HG03135 (cell line): Measurements from ENCODE around the gene AGPAT4.

ENCODE experiments used
- ATAC-seq: cut with Tn5 transposase; IDR thresholded peaks from one replicate; pipeline ENCODE4 v1.9.1; 2021; ENCODE audit warnings: mild to moderate bottlenecking, moderate library complexity; ENCODE audit not compliant: unreplicated experiment

The AGPAT4 gene

DNA sequence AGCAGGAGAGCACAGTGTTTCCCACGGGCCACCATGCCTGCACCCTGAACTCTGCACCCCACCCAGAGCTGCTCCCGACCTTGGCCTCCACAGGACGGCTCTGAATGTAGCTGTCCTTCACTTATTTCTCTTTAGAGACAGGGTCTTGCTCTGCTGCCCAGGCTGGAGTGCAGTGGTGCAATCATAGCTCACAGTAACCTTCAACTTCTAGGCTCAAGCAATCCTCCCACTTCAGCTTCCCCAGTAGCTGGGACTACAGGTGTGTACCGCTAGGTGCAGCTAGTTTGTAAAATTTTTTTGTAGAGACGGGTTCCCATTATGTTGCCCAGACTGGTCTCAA is 130.9 kb downstream of the AGPAT4 start:
- no peak for ATAC-seq

- ATAC-seq: no peak
Measured at GRCh38 chr6:161141173-161141572, 132.7 kb downstream of the AGPAT4 start.

DNA sequence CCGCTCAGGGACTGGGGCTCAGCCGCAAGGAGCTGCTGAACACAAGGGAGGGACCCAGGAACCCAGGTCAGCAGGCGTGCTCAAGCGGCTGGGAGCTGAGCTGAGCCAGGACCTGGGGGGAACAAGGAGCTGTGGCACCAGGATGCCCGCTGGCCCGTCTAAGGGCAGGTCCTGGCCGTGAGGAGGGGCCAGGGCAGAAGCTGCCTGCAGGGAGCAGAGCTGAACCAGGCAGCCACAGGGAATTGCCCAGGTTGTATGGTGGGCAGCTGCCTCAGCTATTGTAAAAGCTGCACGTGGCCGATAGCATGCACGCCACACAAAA is 133.3 kb downstream of the AGPAT4 start:
- no peak for ATAC-seq

DNA sequence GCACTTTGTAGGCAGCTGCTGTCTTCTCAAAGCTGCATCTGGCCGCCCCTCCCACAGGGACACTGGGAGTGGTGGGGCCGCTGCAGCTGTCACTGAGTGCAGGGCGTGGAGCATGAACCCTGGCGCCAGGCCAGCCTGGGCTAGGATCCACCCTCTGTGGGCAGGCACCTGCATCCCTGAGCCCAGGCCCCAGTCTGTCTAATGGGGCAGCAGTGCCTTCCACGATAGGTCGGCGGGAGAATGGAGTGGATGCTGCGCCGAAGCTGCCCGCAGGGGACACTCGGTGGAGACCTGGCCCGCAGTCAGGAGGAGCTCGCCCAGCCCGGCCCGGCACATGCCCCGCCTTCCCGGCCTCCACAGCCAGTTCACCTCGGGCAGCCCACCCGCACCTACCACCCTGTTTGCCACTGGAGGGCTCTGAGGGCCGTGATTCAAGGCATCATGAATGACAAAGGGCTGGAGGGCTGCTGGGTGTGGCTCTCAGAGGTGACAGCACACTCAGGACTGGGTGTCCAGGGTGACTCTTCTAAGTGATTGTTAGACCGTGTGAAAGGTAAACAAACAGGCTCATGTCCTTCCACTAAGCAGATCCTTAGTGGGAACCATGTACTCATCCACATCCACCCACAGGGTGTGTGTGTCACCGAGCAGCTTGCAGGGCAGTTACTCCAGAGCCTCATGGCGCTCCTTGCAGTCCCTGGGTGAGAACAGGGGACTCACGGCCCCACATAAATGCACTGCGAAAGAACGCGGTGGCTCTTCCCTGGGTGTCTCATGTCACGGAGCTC is 133.9 kb downstream of the AGPAT4 start:
- ATAC-seq: no peak

GRCh38 chr6:161139304-161139765 is 134.5 kb downstream of the AGPAT4 start:
- no peak for ATAC-seq

GRCh38 chr6:161138543-161139303 is 135.1 kb downstream of the AGPAT4 start:
- no peak for ATAC-seq

DNA sequence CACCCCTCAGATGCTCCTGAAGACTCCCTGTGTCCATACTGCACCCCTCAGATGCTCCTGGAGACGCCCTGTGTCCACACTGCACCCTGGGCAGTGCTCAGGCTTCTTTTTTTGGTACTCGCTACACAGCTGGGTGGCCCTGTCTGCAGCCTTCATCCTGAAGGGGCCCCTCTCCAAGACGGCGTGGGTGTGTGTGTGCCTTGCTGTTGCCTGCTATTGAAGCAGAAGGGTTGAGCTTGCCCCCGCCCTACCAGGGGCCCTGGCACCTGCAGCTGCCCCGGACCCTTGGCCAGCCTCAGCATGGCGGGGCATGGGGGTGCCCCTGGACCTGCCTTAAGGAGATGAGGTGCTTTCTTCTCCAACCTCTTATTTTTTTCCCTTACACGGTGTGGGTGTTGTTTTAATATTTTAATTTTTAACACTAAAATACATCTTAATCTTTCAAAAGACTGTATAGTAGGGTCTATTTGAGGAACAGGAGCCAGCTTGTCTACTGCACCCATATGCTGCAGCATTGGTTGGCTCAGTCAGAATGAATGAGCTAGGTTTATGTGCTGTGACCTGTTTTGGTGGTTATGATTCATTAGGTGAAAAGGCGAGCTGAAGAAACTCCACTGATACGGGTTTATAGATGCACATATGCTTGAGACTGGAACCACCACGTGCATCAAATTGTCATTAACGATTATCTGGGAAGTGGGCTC is 135.9 kb downstream of the AGPAT4 start:
- no peak for ATAC-seq

DNA sequence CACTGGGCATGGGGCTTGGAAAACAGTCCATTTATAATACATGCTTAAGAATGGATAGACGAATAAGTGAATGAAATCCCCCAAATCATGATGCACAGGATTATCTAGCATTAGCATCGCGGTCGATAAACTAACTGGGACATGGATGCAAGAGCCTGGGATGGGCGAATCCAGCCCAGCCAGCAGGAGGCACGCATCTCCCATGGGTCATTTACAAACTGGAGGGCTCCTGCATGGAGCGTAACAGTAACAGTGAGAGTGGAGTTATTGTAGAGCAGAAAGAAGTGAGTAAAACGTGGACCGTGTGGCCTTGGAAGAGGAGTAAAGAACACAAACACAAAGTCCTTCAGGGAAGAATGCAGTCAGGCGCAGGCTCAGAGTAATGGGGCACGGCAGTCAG is 136.5 kb downstream of the AGPAT4 start:
- no peak for ATAC-seq

GRCh38 chr6:161136655-161137054 is 137.2 kb downstream of the AGPAT4 start:
- ATAC-seq: no peak

DNA sequence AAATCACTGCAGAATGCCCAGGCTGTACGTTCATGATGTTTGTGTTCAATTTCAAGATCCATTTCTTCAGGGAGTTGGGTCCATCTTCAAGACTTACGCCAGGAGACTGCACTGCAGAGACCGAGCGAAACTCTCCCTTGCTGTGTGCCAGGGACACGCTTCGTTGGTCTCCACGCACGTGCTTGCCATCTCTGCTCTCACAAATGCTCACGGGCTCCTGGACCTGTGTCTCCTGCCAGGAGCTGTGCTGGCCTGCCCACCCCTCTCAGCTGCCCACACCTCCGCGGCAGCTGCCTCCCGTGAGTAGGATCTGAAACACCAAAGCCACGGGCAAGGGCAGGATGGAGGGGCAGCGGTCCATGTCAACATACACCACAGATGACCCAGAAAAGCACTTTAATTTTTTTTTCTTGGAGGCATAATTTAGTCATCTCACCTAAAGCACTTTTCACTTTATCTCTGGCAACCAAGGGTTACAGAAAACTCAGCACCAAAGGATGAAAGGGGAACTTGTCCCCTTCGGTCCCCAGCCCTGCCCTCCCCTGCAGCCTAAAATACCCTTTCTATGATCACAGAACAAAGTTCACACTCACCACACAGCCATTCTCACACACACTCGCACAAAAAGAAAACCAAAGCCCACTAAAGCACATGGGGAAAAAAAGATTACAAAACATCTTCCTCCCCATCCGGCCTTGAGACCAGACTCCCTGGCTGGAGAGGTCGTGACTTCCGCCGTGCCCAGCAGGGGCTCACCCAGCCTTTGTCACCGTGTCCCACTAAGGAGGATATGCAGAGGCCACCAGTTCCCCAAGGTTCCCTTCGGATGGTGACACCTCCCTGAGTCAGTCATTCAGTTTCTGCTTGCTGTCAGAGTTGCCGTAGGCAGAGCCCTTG is 137.9 kb downstream of the AGPAT4 start:
- no peak for ATAC-seq

DNA sequence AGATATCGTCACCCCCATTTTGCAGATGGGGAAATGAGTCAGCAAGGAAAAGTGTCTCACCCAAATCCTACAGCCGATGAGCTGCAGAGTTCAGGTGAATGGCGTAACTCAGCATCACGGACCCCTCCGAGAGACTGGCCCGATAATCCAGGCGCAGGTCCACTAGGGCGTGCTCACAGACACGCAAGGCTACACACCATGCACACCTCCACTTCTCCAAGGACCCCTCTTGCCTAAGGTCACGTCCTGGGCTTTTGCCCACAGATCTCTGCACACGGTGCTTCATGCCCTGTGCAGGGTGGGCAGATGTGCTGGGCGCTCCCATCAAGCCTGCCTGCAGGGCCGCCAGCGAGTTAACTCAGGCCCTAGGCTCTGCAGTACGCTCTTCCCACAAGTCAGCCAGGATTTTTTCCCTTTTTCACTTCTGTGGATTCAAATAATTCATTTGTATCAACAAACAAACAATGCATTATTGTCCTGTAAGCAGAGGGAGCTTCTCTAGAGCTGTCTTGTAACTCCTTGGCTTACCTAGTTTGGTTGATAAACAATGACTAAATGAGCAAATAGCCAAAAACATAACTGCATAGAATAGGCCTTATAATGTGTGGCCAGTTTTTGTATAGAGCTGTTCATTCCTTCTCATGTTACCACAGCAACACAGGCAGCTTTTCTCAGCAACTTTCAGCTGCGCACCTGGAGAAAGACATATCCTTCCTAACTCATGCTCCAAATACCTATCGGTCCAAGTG is 139.1 kb downstream of the AGPAT4 start:
- ATAC-seq: no peak

DNA sequence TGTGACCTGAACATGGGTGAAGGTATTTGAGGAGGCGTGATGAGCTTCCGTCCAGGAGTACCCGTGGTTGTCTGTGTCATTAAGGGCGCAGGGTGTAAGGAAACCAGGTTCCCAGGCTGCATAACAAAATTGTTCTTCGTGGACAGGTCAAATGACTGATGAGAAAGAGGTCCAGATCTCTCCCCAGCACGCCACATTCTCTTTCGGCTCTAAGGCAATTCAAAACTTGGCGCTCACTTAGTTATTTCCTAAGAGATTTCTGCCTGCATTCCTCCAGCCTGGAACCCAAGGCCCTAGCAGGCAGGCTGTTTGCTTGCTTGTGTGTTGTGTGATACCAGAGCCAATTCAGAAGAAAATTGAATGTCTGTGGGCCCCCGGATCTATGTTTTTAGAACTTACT is 139.9 kb downstream of the AGPAT4 start:
- ATAC-seq: no peak

DNA sequence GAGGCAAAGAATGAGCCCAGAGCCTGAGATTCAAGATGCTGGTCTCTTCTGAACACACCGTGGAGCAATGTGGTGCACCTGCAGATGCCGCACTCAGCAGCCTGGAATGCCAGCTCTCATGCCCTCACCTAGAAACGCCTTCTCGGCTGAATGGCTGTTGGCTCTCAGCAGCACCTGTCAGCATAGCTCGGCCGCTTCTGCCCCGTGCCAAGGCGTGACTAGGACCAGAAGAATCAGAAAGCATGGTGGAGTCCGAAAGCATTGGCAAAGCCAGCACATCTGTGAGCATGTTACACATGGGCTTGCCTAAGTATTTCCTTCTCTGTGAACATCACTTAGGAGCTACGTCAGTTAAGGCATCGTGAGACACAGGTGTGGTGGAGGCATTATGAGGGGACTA is 141.5 kb downstream of the AGPAT4 start:
- no peak for ATAC-seq

DNA sequence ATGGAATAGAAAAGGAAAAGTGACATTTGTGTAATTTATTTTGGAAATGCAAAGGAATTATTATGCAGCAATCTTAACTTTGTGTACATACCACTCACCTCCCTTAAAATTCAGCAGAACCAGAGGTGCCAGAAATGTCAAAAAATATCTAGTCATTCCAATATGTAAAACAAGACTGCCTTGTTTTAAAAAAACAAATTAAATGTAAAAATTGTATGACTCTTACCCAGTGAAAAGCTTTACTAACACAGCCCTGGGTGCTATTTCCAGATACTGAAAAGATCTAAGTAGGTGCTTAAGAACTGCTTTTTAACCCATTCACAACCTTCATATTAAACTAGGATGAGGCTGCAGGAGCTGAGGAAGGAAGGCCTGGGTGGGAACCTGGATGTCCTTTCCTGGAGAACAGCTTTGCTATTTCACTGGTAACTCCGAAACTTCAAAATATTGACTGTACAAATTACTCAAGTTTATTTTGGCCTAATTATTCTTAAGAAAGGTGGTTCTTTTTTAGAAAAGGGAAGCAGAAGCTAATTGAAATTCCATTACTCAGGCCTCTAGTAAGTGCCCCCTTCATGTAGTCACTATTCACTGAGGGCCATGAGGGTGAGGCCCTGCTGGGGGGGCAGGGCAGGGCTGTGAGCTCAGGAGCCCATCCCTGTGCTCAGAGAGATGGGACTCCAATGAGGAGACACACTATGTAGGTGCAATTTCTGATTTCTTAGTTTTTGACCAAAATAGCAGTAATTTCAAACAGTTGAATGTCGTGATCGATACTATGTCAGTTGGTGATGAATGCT is 142.7 kb downstream of the AGPAT4 start:
- ATAC-seq: no peak

DNA sequence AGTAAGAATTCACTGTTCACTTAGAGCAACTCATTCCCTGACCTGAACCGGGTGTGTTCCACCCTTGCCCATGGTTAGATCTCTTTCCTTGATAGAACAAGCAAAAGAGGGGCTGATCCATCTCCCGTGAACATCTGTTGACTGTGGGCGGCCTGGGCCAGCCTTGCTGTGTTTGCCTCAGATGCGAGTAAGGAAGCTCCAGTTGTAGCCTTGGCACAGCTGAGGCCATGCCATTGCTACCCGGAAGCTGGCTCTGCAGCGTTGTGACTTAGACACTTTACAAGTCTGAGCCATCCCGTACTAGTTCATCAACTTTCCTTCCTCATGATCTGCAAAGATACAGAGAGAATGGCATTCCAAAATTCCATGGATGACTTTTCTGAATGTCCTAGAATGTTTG is 143.3 kb downstream of the AGPAT4 start:
- ATAC-seq: no peak

DNA sequence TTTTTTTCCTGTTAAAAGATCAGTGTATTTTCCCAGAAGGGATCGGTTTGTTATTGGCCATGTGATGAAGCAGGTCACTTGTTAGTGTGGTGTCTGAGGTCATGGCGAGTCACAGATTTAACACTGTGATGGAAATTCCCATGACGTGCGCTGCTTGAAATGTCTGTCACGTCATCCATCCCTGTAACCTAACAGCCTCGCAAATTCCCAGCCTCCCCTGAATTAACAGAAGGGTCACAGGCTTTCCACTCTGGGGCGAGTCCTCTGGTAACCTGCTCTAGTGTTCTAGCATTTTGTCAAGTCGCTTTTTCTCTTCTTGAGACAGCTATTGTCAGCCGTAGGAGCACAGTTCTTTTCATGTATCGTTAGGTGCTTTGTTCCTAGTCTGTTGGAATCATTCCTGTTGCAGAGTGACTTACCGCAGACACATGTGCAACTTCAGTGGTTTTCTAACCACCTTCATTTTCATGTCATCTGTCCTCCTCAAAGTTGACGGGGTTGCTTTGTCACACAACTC is 145.1 kb downstream of the AGPAT4 start:
- no peak for ATAC-seq

GRCh38 chr6:161128230-161128629 is 145.6 kb downstream of the AGPAT4 start:
- no peak for ATAC-seq

DNA sequence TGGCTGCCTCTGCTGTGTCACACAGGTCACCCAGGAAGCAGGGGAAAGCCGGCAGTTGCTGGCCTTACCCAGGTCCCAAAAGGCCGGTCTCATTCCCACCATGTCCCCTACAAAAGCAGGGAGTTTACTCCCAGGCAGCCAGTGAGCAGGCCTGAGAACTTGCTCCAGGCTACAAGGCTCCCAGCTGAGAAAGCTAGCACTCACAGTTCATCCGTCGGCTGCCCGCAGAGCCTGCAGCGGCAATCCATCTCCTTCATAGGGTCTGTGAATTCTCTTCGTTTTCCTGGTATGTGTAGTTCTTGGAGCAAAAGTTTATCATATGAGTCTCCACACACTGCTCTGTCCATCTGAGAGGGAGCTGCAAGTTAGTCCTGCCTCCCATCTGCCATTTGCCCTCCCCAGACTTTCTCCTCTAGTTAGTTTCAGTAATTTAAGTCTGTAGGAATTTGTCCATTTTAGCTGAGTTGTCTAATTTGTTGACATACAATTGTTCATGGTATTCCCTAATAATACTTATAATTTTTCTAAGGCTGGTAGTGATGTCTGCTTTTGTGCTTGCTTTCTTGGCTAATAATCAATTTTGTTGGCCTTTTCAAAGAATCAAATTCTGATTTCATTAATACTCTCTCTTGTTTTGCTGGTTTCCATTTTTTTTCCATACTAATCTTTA is 146.7 kb downstream of the AGPAT4 start:
- ATAC-seq: no peak

- no peak for ATAC-seq
Measured at GRCh38 chr6:161125591-161125990, 148.3 kb downstream of the AGPAT4 start.
